GM20431 (cell line): ENCODE measurements around the gene LRRTM3.

Experiments
- in situ Hi-C: fragments of 300-500 bp; cut with MseI, MboI; formaldehyde crosslinking; loops from one replicate; pipeline ENCODE4 v1.15.0; 2020; ENCODE audit warnings: low sequenced_read_pairs; ENCODE audit not compliant: unreplicated experiment

LRRTM3 gene

GRCh38 chr10:67100951-67101350, 175.1 kb downstream of the LRRTM3 start:
- in situ Hi-C loops, result no loop called here

GRCh38 chr10:67107670-67108069, 181.8 kb downstream of the LRRTM3 start:
- in situ Hi-C loops, result no loop called here

DNA sequence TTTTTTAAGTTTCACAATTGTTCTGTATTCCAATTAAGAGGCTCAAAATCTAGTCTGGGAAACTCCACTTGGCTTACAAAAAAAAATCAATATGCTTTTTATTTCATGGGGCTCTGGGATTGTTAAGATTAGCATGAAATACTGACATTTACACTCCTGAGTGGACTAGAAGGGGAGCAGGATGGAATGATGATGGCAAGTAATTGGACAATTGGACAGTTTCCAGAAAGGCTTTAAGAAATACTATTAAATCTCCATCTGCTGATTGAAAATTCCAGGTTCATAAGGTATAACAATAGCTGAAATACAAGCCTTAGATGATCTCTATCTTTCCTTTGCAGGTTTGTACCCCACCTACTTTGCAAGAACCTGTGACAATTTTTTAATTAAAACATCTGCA, 184.4 kb downstream of the LRRTM3 start:
- in situ Hi-C loops, result no loop called here

- in situ Hi-C loops, result no loop called here
Measured at GRCh38 chr10:67112765-67113164, 186.9 kb downstream of the LRRTM3 start.

- in situ Hi-C loops, result no loop called here
Measured at GRCh38 chr10:67114945-67115344, 189.1 kb downstream of the LRRTM3 start.

DNA sequence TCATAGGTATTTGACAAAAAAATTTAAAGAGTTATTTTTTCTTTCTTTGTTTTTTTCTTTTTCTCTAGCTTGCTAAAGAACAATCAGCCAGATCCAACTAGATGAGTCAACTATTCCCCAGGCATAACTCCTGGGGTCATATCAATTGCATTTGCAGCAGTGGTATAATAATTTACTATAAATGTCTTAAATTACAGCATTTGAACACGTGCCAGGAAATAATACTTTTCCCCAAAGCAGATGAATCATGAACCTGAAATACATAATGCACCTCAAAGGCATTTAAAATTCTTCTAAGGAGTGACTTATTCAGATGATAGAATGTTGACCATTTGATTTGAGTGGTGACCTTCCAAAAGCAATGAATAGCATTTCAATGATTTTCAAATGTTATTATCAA, 190.1 kb downstream of the LRRTM3 start:
- in situ Hi-C loops, result no loop called here

DNA sequence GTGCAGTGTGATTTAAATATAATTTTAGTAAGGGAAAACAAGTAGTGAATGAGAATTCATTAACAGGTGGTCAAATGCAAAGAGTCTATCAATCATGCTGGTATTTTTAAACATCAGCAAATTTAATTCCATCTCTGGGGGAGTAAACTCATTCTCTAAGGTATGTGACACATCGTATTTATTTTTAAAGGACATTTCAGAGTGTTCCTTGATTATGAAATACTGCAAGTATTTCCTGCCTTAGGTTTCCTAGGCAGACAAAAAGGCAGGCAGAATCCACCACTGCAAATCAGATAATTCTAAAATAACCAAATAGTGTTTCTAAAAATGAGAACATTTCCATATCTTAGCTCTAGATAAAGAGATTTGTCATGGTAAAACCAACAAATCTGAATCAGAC, 193.8 kb downstream of the LRRTM3 start:
- in situ Hi-C loops, result no loop called here

- in situ Hi-C loops, result no loop called here
Measured at GRCh38 chr10:67127441-67127840, 201.6 kb downstream of the LRRTM3 start.

GRCh38 chr10:67140641-67141040, 214.8 kb downstream of the LRRTM3 start:
- in situ Hi-C loops, result no loop called here

DNA sequence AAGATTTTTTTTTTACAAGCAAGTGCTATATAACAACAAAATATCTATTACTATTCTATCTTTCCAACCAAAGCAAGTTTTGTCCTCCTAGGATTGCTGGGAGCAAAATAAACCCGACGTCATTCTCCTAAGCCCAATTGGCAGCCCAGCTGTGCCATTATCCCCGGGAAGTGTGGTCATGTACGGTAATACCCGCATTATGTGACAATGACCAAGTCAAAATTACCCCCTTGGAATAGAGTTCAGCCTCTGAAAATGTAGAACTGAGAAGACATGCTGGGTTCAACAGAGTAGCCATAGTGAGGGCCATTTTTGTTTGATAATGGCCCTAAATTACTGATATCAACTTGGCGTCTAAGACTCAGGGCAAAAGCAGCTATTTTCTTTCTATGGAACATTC, 215.5 kb downstream of the LRRTM3 start:
- in situ Hi-C loops, result no loop called here

DNA sequence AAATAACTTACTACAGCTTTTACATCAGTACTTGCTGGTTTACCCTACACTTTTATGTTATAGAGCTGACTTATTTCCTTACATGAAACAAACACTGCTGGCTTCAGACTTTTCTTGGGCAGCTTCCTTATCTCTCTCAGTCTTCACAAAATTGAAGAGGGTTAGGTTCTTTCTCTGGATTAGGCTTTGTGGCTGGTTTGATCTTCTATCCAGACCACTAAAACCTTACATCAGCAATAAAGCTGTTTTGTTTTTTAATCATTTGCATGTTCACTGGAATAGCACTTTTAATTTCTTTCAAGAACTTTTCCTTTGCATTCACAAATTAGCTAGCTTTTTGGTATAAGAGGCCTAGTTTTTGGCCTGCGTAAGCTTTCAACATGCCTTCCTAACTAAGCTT, 218.7 kb downstream of the LRRTM3 start:
- in situ Hi-C loops, result no loop called here
